22Rv1 (cell line): ENCODE data around the gene PLK5.

ENCODE experiments used
- CTCF ChIP-seq: fragments of 450-650 bp; IDR thresholded peaks from 2 replicates; pipeline ENCODE4 v1.5.1; 2017; ENCODE audit warnings: mild to moderate bottlenecking
- ZFX ChIP-seq: fragments of 450-650 bp; IDR thresholded peaks from 2 replicates; pipeline ENCODE4 v1.6.1; 2017; ENCODE audit warnings: antibody characterized with exemption, borderline replicate concordance

GRCh38 chr19:1538978-1539377, 15.1 kb downstream of the PLK5 start:
- TF ChIP-seq CTCF: no peak
- TF ChIP-seq ZFX: no peak
